Omental fat pad (tissue), 4 donors: ENCODE measurements around the gene NOPCHAP1. TPM values are rescaled to one million over a fixed set of nuclear protein-coding genes. Genes with fewer than 3 reads are reported as not detected.

Source experiments
- ATAC-seq: fragments of 150-250 bp; one replicate; pipeline ENCODE4 v1.9.1; 2016; ENCODE audit warnings: mild to moderate bottlenecking, moderate library complexity; ENCODE audit not compliant: low FRiP score
- DNase-seq: peaks from one replicate; pipeline ENCODE4 v3.0.0-alpha.2; 2019; ENCODE audit warnings: low spot score
- CTCF ChIP-seq, 3 donors: fragments of 450-650 bp; IDR thresholded peaks; one replicate each; pipeline ENCODE4 v1.5.1; 2016 to 2017; ENCODE audit warnings: antibody characterized with exemption in 3 of 3, mild to moderate bottlenecking in 3 of 3, moderate library complexity in 2 of 3
- total RNA-seq, 4 donors: library from RNA; depleted of rRNA; stranded (reverse); fragments of >200 nt; gene quantifications; one replicate each; pipeline ENCODE4 v1.1.0, GENCODE V29; 2016

The NOPCHAP1 gene
- total RNA-seq, 4 donors from 2014 or later: 3.8 to 9.8 (median 6.4) TPM

GRCh38 chr12:104964856-104965205 is 21.3 kb upstream of the NOPCHAP1 start:
- no peak for TF ChIP-seq CTCF (IDR thresholded peaks at IDR 0.05)
- no peak for ATAC-seq

GRCh38 chr12:104966677-104967076 is 19.4 kb upstream of the NOPCHAP1 start:
- ATAC-seq (no peak), DNase-seq (no peak)
- no peak for TF ChIP-seq CTCF (IDR thresholded peaks at IDR 0.05)

More at GRCh38 chr12:104964856-104965205, 21.3 kb upstream of the NOPCHAP1 start:
- DNase-seq: no peak

- DNase-seq (no peak), ATAC-seq (no peak)
- TF ChIP-seq CTCF (IDR thresholded peaks at IDR 0.05): no peak
These were observed 16.8 kb upstream of the NOPCHAP1 start for GRCh38 chr12:104969343-104969742.

- ATAC-seq (peak; percentile 51), DNase-seq (no peak)
- TF ChIP-seq CTCF (IDR thresholded peaks at IDR 0.05): no peak
These were observed 14.8 kb upstream of the NOPCHAP1 start for GRCh38 chr12:104971306-104971705.

GRCh38 chr12:104973250-104973649 is 12.9 kb upstream of the NOPCHAP1 start:
- DNase-seq (no peak), ATAC-seq (no peak)
- no peak for TF ChIP-seq CTCF (IDR thresholded peaks at IDR 0.05)

- no peak for ATAC-seq
- no peak for TF ChIP-seq CTCF (IDR thresholded peaks at IDR 0.05)
- no peak for DNase-seq
These were observed 11.4 kb upstream of the NOPCHAP1 start for GRCh38 chr12:104974626-104975290.

- ATAC-seq: no peak
These were observed 10.4 kb upstream of the NOPCHAP1 start for GRCh38 chr12:104975587-104976343.

More at GRCh38 chr12:104975587-104976343, 10.4 kb upstream of the NOPCHAP1 start:
- no peak for TF ChIP-seq CTCF (IDR thresholded peaks at IDR 0.05)
- no peak for DNase-seq
